ENCODE results near the gene NPTX1.

GRCh38 chr17:80428796-80429195 lies 47.6 kb downstream of the NPTX1 start:
- TF ChIP-seq, protein P1, sequence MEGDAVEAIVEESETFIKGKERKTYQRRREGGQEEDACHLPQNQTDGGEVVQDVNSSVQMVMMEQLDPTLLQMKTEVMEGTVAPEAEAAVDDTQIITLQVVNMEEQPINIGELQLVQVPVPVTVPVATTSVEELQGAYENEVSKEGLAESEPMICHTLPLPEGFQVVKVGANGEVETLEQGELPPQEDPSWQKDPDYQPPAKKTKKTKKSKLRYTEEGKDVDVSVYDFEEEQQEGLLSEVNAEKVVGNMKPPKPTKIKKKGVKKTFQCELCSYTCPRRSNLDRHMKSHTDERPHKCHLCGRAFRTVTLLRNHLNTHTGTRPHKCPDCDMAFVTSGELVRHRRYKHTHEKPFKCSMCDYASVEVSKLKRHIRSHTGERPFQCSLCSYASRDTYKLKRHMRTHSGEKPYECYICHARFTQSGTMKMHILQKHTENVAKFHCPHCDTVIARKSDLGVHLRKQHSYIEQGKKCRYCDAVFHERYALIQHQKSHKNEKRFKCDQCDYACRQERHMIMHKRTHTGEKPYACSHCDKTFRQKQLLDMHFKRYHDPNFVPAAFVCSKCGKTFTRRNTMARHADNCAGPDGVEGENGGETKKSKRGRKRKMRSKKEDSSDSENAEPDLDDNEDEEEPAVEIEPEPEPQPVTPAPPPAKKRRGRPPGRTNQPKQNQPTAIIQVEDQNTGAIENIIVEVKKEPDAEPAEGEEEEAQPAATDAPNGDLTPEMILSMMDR (IDR thresholded peaks at IDR 0.05; ENCODE audit: low read depth, low read length, missing input control) = no peak
- TF ChIP-seq YY1 (IDR thresholded peaks at IDR 0.05) = no peak
